K562 (cell line): Measurements from ENCODE around the gene SUPT7L.

ENCODE experiments used
- IRF9 ChIP-seq: fragments of 450-650 bp; IDR thresholded peaks from 2 replicates; pipeline ENCODE4 v1.6.1; 2016; ENCODE audit warnings: missing biosample characterization, missing genetic modification characterization
- ZNF23 ChIP-seq: fragments of 250-450 bp; sonication (Bioruptor Pico); IDR thresholded peaks from 2 replicates; pipeline ENCODE4 v1.4.0; 2020; ENCODE audit warnings: mild to moderate bottlenecking
- TF ChIP-seq, protein P1 (sequence below): IDR thresholded peaks from 3 replicates; pipeline ENCODE4 v1.6.1; 2011; ENCODE audit warnings: borderline replicate concordance, mild to moderate bottlenecking; ENCODE audit not compliant: insufficient read length, insufficient read depth

GRCh38 chr2:27636766-27637165, 26.6 kb downstream of the SUPT7L start:
- TF ChIP-seq IRF9 (tag) (no peak), ZNF23 (CRISPR knock-in tag) (no peak)
- TF ChIP-seq, protein P1, sequence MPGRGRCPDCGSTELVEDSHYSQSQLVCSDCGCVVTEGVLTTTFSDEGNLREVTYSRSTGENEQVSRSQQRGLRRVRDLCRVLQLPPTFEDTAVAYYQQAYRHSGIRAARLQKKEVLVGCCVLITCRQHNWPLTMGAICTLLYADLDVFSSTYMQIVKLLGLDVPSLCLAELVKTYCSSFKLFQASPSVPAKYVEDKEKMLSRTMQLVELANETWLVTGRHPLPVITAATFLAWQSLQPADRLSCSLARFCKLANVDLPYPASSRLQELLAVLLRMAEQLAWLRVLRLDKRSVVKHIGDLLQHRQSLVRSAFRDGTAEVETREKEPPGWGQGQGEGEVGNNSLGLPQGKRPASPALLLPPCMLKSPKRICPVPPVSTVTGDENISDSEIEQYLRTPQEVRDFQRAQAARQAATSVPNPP: no peak
